Measurements from ENCODE around the gene CASP10. TPM values are rescaled to one million over a fixed set of nuclear protein-coding genes. Genes with fewer than 3 reads are reported as not detected.

CASP10 gene
- total RNA-seq, 4 donors from 2014 or later = 2.2 to 7.3 (median 4.3) TPM

- no peaks in the 10 kb centered on the region for H3K9me3 ChIP-seq
- no peaks in the 10 kb centered on the region for H3K27me3 ChIP-seq
- H3K4me1 ChIP-seq = peaks cover 0 to 19% (median 14%) of the 10 kb centered on the region in 4 donors
- H3K36me3 ChIP-seq = peaks cover 0 to 44% (median 0%) of the 10 kb centered on the region in 4 donors
- intact Hi-C loops (cut with DNase I) = no loop called here
- no peak overlapping the region for H3K4me3 ChIP-seq
- TF ChIP-seq POLR2A (IDR thresholded peaks at IDR 0.05; ENCODE audit: low read depth) (no peak), EP300 (IDR thresholded peaks at IDR 0.05) (no peak), POLR2AphosphoS5 (IDR thresholded peaks at IDR 0.05) (no peak), CTCF (IDR thresholded peaks at IDR 0.05) (no peak)
- H3K27ac ChIP-seq (replicated peaks in 1 of 4) = no peak overlapping the region
- DNase-seq (ENCODE audit: extremely low spot score) = no peak
- 100% methylated on average over 3 of the region's 3 CpGs for WGBS
These were observed 22.5 kb downstream of the CASP10 start for GRCh38 chr2:201205515-201205849.

- Histone ChIP-seq H3K27ac (replicated peaks in 1 of 4) (no peak overlapping the region), H3K4me1 (peaks cover 0 to 11% (median 9%) of the 10 kb centered on the region in 4 donors), H3K36me3 (peaks cover 0 to 35% (median 0%) of the 10 kb centered on the region in 4 donors), H3K9me3 (no peaks in the 10 kb centered on the region), H3K27me3 (no peaks in the 10 kb centered on the region), H3K4me3 (no peak overlapping the region)
- no peak for TF ChIP-seq POLR2AphosphoS5 (IDR thresholded peaks at IDR 0.05)
- TF ChIP-seq EP300 (IDR thresholded peaks at IDR 0.05) = no peak
- TF ChIP-seq POLR2A (IDR thresholded peaks at IDR 0.05; ENCODE audit: low read depth) = no peak
- TF ChIP-seq CTCF (IDR thresholded peaks at IDR 0.05) = no peak
- 88% methylated on average over 12 of the region's 12 CpGs for WGBS
- no peak for DNase-seq (ENCODE audit: extremely low spot score)
- intact Hi-C loops (cut with DNase I) = no loop called here
These were observed 25.8 kb downstream of the CASP10 start for GRCh38 chr2:201208563-201209252.

GRCh38 chr2:201215963-201216362 is 33.0 kb downstream of the CASP10 start:
- TF ChIP-seq CTCF (IDR thresholded peaks at IDR 0.05) (no peak), POLR2A (IDR thresholded peaks at IDR 0.05; ENCODE audit: low read depth) (no peak), EP300 (IDR thresholded peaks at IDR 0.05) (no peak), POLR2AphosphoS5 (IDR thresholded peaks at IDR 0.05) (no peak)
- no peak overlapping the region for H3K4me3 ChIP-seq

GRCh38 chr2:201216918-201217317 is 34.0 kb downstream of the CASP10 start:
- H3K4me3 ChIP-seq = no peak overlapping the region
- no peaks in the 10 kb centered on the region for H3K27me3 ChIP-seq
- H3K4me1 ChIP-seq = peaks cover 0 to 17% (median 9%) of the 10 kb centered on the region in 4 donors
- intact Hi-C loops (cut with DNase I) = no loop called here
- H3K27ac ChIP-seq (replicated peaks in 1 of 4) = no peak overlapping the region
- peaks cover 0 to 24% (median 5%) of the 10 kb centered on the region in 4 donors for H3K36me3 ChIP-seq
- no peak for DNase-seq (ENCODE audit: extremely low spot score)
- 100% methylated on average over 1 of the region's 1 CpG for WGBS
- TF ChIP-seq EP300 (IDR thresholded peaks at IDR 0.05) = no peak
- no peak for TF ChIP-seq POLR2AphosphoS5 (IDR thresholded peaks at IDR 0.05)
- TF ChIP-seq CTCF (IDR thresholded peaks at IDR 0.05) = no peak
- TF ChIP-seq POLR2A (IDR thresholded peaks at IDR 0.05; ENCODE audit: low read depth) = no peak
- no peaks in the 10 kb centered on the region for H3K9me3 ChIP-seq

More at GRCh38 chr2:201215963-201216362, 33.0 kb downstream of the CASP10 start:
- no peak overlapping the region for H3K27ac ChIP-seq (replicated peaks in 1 of 4)
- H3K36me3 ChIP-seq = peaks cover 0 to 24% (median 5%) of the 10 kb centered on the region in 4 donors
- H3K9me3 ChIP-seq = no peaks in the 10 kb centered on the region
- 96% methylated on average over 4 of the region's 4 CpGs for WGBS
- H3K4me1 ChIP-seq = peaks cover 0 to 17% (median 9%) of the 10 kb centered on the region in 4 donors
- intact Hi-C loops (cut with DNase I) = no loop called here
- no peak for DNase-seq (ENCODE audit: extremely low spot score)
- no peaks in the 10 kb centered on the region for H3K27me3 ChIP-seq

Data from esophagus muscularis mucosa (tissue), 4 donors.